ENCODE data around the gene CLDN9. TPM values are rescaled to one million over a fixed set of nuclear protein-coding genes. Genes with fewer than 3 reads are reported as not detected.

The CLDN9 gene
- total RNA-seq, 1 experiment from 2014 or later: 1.3 TPM

DNA sequence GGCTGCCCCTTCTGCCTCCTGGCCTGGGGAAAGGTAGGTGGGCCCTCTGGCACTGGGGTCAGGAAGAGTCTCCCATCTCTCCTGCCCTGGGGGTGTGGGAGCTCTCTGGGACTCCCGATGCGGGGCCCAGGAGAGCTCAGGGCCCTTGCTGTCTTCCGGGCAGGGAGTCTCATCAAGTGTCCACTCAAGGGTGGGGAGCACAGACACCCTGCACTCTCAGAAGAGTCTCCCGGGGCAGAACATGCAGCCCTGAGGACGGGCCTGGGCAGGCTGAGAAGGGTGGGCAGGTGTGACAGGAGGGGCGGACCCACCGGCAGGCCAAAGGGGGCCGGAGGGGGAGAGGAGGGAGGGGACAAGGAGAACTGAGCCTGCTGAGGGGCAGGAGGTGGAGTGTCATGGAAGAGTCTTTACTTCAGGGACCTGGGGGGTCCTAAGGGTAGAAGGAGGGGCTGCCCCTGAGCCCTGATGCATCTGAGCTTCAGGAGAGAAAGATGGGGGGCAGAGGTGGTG, 24.1 kb upstream of the CLDN9 start:
- Histone ChIP-seq H2BK12ac (ENCODE audit: insufficient read length, low read depth, low read length) (no peak overlapping the region), H3T11ph (ENCODE audit: low read length) (no peak overlapping the region), H3K79me1 (ENCODE audit: insufficient read depth, low read depth, low read length, poor library complexity, severe bottlenecking) (no peaks in the 10 kb centered on the region), H3K79me2 (ENCODE audit: insufficient read depth, low read length) (no peaks in the 10 kb centered on the region), H3K27me3 (ENCODE audit: insufficient read depth, low read length) (no peaks in the 10 kb centered on the region), H2BK5ac (ENCODE audit: insufficient read length, low read length) (no peak overlapping the region), H4K5ac (ENCODE audit: insufficient read length, low read depth, low read length) (no peak overlapping the region), H4K8ac (replicated peaks; ENCODE audit: insufficient read length, low read depth, low read length) (no peak overlapping the region), H3K23me2 (ENCODE audit: insufficient read length, low read depth, low read length, poor library complexity, severe bottlenecking) (no peaks in the 10 kb centered on the region), H3K23ac (ENCODE audit: insufficient read length, low read depth, low read length) (no peak overlapping the region), H3K27ac (ENCODE audit: insufficient read length, low read depth, low read length) (no peak overlapping the region), H3K14ac (ENCODE audit: insufficient read depth, low read length) (no peak overlapping the region; the same call in 1 of the 2 replicates), H2AK5ac (ENCODE audit: insufficient read length, low read length) (no peak overlapping the region), H2BK15ac (ENCODE audit: low read depth, low read length) (no peak overlapping the region), H2BK120ac (ENCODE audit: low read depth, low read length, poor library complexity, severe bottlenecking) (no peak overlapping the region), H4K20me1 (ENCODE audit: control insufficient read depth, insufficient read depth, insufficient read length) (no peaks in the 10 kb centered on the region), H4K91ac (ENCODE audit: insufficient read length, low read depth, low read length) (no peak overlapping the region), H2BK20ac (ENCODE audit: low read depth, low read length, poor library complexity, severe bottlenecking) (no peak overlapping the region), H3K4me2 (ENCODE audit: insufficient read depth, insufficient read length, low read length) (no peak overlapping the region), H3K18ac (ENCODE audit: insufficient read length, low read depth, low read length) (no peak overlapping the region), H3K9me3 (ENCODE audit: control insufficient read depth, low read depth, low read length) (no peaks in the 10 kb centered on the region), H3K9ac (ENCODE audit: extremely low read depth, insufficient read length, low read length) (no peak overlapping the region), H2AFZ (ENCODE audit: low read length) (no peak overlapping the region), H3K56ac (ENCODE audit: insufficient read length, low read depth, low read length) (no peak overlapping the region), H3K4ac (ENCODE audit: low read depth, low read length) (no peak overlapping the region), H3K4me1 (ENCODE audit: insufficient read depth, low read length) (no peaks in the 10 kb centered on the region; the same call in 1 of the 2 replicates)
- Mint-ChIP-seq H3K4me1 (peaks cover 11 to 43% of the 10 kb centered on the region in 2 experiments), H3K27me3 (ENCODE audit: low read depth) (peaks cover 10% of the 10 kb centered on the region), H3K27ac (no peak overlapping the region), H3K4me3 (no peak overlapping the region), H3K36me3 (ENCODE audit: insufficient read depth in 1 of 3, low read depth in 3 of 3) (no peaks in the 10 kb centered on the region), H3K9me3 (no peaks in the 10 kb centered on the region)
- no peak for DNase-seq
- TF ChIP-seq, protein P1, sequence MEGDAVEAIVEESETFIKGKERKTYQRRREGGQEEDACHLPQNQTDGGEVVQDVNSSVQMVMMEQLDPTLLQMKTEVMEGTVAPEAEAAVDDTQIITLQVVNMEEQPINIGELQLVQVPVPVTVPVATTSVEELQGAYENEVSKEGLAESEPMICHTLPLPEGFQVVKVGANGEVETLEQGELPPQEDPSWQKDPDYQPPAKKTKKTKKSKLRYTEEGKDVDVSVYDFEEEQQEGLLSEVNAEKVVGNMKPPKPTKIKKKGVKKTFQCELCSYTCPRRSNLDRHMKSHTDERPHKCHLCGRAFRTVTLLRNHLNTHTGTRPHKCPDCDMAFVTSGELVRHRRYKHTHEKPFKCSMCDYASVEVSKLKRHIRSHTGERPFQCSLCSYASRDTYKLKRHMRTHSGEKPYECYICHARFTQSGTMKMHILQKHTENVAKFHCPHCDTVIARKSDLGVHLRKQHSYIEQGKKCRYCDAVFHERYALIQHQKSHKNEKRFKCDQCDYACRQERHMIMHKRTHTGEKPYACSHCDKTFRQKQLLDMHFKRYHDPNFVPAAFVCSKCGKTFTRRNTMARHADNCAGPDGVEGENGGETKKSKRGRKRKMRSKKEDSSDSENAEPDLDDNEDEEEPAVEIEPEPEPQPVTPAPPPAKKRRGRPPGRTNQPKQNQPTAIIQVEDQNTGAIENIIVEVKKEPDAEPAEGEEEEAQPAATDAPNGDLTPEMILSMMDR (conservative IDR thresholded peaks at IDR 0.05): no peak
- WGBS (ENCODE audit: extremely low coverage, insufficient read length, low lambda C conversion rate): no CpG with 5 or more reads among the region's 8 CpGs
